SK-N-MC (cell line): Measurements from ENCODE around the gene C3orf38.

Experiments used
- EZH2 ChIP-seq: fragments of 200-600 bp; sonication (generic); IDR thresholded peaks from one replicate; pipeline ENCODE4 v1.6.1; 2017; ENCODE audit warnings: antibody characterized with exemption
- FOXP2 ChIP-seq: optimal IDR thresholded peaks from 2 replicates; pipeline ENCODE3; 2011; ENCODE audit warnings: mild to moderate bottlenecking, moderate library complexity; ENCODE audit not compliant: insufficient read depth; ENCODE audit errors: extremely low read length, control extremely low read depth
- POLR2AphosphoS5 ChIP-seq: IDR thresholded peaks from 2 replicates; pipeline ENCODE4 v1.6.1; 2012; ENCODE audit warnings: mild to moderate bottlenecking, low read depth, low read length, borderline replicate concordance

- no peak for TF ChIP-seq POLR2AphosphoS5
- no peak for TF ChIP-seq EZH2
- no peak for TF ChIP-seq FOXP2
Observed at GRCh38 chr3:88150371-88150770, 612 bp downstream of the C3orf38 start.
